T-helper 2 cell (primary cell): ENCODE measurements around the gene TCFL5.

ENCODE experiments used
- DNase-seq, 5 experiments: peaks; one replicate each; pipeline versions ENCODE4 v3.0.0 to v3.0.0-alpha.2; 2012 to 2022

Gene TCFL5

DNA sequence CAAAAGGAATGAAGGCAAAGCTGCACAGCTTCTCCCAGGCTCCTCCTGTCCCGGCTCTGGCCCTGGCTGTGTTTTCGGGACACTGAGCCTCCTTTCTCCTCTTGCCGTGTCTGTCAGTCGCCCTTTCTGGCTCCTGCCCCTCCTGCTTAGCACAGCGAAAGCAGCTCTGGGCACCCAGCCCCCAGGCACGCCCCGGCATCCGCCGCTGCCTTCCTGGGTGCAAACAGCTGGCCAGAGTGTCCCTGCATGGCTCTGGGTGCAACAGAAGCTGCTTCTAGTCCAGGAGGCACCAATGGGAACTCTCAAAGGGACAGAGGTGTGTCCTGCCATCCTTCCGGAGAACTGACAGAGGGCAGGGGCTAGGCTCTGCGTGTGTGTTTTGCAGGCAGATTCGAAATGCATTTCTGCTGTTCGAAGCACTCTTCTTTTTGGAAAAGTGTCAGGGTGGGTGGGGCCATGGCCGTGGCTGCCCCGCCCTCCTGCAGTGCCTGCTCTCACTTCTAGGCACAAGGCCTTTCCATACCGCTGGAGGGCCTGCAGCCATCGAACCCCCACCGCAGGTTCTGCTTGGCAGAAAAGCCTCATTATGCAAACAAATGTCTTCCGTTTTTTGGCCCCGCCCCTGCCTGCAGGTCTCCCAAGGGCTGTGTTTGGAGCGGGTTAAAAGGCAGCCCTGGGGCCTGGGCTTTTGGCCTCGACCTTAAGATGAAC lies 29.3 kb downstream of the TCFL5 start:
- DNase-seq = peak in 1 of 5 experiments; percentile 82

DNA sequence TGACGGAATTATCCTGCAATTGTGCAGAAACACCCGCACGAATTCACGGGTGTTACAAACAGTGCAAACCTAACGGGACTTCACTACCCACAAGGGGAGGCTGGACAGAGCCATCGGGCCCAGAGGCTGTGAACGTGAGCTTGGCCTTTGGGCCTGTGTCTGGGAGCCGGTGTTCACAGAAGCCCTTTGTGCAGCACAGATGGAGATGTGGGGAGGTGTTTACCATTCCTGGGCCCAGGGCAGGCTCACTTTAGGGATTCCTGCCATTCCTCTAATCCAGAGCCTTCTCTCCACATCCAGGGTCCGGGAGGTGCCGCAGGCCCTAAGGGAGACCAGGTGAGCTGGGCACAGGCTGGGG lies 29.8 kb downstream of the TCFL5 start:
- no peak for DNase-seq

DNA sequence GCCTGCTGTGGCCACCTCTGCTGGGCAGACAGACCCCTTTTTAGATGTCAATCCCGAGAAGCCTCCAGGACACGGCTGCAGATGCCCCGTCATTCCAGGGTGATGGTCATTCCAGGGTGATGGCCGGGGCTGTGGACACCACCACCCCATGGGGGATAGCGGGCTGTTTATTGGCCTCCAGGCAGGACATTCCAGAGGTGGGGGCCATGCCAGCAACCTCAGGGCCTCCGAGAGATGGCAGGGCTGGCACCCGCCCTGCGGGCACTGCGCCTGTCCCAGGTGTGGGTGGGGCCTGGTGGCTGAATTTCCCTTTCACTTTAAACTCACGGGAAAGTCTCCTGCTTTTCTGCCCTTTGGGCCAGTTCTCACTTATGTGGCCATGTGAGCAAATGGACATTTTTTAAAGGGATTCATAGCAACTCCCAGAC lies 30.2 kb downstream of the TCFL5 start:
- DNase-seq = no peak

DNA sequence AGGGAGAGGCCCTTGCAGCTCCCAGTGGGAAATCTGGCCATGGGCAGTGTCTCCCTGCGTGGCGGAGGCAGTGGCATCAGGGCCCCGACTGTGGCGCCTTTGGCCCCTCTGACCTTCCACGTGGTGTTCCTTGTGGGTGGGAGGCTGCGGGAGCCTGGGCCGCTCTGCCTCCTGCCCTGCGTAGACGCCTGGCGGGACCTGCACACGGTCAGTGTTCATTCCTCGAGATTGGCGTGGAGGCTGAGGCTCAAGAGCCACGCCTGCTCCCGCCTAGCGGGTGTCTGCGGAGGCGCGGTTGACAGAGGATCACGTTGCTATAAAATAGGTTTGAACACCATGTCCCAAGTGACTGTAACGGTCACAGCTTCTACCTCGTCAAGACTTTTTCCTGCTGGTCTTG lies 30.8 kb downstream of the TCFL5 start:
- DNase-seq = no peak

DNA sequence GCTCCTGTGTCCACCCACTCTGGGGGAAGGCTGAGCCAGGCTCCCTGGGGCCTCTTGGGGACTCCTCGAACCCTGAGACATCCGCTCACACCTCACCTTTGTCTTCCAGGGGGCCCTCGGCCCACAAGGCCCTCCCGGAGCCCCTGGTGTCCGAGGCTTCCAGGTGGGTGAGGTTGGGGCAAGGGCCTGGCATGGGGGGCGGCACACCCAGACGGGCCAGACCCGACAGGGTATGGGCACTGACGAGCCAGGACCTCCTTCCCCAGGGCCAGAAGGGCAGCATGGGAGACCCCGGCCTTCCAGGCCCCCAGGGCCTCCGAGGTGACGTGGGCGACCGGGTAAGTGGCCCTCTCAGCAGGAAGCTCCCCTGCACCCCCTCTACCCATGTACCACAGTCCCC lies 31.4 kb downstream of the TCFL5 start:
- DNase-seq = no peak

DNA sequence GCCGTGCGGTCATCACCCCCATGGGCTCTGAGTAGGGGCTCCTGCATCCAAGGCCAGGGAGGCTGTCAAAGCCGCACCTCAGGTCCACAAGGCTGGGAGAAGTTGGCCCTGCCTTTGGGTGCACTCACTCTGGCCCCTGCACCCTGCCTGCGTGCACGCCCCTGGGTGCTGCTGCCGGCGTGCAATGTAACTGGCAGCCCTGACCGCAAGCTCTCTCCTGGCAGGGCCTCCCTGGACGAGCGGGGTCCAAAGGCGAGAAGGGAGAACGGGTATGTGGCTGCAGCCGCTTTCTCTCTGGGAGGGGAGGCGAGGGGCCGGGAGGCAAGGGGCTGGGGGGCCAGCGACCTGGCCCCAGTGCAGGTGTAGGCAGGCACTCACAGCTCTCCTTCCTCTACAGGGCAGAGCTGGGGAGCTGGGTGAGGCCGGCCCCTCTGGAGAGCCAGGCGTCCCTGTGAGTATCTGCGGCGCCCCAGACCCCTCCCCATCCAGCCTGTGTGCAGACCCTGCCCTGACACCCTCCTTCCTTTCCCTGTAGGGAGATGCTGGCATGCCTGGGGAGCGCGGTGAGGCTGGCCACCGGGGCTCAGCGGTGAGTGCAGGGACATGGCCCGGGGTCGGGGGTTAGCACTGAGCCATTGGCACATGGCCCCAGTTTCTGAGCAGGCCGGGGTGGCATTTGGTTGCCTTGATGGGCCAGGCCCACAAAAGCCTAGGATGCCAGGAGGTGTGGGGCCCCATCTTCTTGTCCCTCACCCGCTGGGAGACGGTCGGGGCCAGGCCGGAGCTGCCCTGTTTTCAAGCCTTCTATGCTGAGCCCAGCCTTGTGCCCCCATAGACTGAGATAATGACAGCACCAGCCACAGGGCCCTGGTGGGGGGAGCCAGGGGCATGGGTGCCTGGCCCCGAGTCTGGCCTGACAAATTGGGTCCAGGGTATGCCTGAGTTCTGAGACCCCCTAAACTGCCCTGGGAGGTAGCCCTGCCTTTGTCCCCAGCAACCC lies 32.1 kb downstream of the TCFL5 start:
- no peak for DNase-seq

DNA sequence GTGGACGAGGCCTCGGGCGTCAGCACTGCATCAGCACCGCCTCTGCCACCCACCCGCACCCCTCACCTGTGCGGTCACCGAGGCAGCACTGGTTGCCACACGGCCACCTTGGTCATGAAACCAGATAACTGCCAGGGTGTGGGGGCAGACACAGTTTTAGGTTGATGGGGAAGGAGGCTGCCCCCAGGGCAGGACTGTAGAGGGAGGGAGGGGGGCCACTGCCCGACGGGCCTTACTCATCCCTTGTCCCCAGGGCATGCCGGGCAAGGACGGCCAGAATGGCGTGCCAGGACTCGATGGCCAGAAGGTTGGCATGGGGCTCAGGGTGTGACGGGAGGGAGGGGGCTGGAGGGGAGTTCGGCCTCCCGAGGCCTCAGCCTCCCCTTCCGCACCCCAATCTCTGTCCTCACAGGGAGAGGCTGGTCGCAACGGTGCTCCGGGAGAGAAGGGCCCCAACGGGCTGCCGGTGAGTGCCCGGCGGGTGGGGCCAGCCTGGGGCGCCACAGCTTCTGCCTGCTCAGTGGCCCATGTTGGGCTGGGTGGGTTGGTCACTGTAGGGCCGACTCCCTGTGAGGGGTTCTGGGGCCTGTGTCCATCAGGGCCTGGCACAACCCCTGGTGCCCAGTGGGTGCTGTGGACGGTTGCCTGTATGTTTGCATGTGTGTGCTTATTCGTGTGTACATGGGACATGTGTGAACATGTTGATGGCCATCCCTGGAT lies 33.0 kb downstream of the TCFL5 start:
- DNase-seq = no peak

DNA sequence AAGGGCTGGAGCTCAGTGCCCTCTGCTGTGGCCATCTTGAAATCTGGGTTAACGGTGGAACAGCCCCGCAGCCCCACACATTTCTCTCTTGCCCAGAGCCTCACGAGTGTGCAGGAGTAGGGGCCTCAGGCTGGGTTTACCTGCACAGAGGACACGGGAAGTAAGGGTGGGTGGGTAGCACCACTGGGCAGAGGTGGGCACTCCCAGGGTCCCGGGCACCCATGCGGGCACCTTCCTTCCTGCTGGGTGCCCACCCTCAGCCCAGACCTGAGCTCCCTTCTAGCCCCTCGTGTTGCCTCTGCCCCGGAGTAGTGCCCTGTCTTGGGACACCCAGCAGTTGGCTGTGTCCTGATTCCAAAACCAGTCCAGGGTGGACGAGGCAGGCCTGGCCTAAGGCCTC lies 33.6 kb downstream of the TCFL5 start:
- DNase-seq = no peak

DNA sequence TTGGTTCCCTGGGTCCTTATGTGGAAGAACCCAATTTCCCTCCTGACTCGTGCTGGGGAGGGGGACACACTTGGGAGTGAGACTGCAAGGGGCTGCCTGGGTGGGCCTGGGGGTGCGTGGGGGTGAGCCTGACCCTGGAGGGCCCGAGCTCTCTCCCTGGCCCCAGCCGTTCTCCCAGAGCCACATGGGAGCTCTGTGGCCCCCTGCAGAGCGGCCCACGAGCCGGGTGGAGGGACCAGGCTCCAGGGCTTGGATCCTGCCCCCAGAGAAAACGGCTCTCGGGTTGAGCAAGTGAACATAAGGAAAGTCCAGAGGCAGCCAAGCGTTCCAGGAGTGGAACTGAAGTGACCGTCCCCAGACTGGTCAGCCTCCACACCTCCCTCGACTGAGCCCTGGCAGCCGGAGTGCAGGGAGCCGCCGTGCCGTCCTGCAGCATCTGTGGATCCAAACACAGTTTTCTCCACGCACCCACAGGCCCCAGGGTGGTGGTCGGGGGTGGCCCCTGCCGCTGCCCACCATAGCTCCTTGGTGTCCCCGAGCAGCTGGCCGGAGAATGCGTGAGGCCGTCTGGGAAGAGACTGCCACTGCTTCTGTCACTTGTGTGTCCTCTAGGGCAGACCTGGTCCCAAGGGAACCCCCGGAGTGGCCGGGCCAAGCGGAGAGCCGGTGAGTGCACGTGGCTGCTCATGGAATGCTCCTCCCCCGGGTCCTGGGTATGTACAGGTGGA lies 34.1 kb downstream of the TCFL5 start:
- DNase-seq = no peak

DNA sequence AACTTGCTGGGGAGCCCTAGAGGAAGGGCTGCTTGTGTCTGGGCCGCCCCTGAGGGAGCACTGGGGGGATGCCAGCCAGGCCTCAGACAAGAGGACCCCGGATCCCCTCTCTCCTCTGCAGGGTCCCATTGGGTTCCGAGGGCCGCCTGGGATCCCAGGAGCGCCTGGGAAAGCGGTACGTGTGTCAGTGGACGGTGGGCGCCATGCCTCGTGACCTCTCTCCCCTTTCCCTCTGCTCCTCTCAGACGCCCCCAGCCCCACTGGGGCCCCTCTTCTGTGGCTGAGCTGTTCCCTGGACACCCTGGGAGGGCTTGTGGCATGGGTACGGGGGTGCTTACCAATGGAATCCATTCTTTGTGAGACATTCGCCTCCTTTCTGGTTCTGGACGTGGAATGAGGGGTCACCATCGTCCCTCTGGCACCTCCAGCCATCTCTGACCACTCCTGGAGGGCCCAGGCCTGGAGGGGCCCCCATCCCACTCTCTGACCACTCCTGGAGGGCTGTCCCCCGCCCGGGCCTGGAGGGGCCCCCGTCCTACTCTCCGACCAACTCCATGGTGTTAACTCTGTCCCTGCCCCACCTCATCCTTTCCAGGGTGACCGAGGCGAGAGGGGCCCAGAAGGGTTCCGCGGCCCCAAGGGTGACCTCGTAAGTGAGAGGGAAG lies 34.8 kb downstream of the TCFL5 start:
- no peak for DNase-seq

DNA sequence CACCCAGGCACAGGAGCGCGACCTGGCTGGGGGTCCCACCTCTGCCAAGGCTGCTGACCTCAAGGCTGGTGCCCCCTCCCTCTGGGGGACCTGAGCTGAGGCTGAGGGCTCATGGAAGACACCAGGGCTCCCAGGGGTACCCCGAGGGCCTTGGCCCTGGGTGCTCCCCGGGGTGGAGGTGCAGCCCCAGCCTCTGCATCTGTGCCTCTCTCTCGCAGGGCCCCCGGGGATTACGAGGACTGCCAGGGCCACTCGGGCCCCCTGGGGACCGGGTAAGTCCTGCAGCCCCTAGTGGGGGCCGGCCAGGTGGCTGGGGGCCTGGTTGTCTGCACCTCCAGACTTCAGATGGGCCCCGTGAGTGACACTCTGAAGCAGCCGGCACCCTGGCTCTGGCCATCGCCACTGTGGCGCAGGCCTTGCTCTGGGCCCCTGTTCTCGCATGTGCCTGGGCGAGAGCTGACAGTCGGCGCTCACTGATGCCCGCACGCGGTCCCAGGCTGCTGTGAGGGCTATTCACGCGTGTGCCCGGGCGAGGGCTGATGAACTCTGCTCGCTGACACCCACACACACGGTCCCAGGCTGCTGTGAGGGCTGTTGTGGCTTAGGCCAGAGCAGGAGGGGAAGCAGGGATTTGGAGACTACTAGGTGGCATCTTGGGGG lies 35.5 kb downstream of the TCFL5 start:
- DNase-seq = no peak

DNA sequence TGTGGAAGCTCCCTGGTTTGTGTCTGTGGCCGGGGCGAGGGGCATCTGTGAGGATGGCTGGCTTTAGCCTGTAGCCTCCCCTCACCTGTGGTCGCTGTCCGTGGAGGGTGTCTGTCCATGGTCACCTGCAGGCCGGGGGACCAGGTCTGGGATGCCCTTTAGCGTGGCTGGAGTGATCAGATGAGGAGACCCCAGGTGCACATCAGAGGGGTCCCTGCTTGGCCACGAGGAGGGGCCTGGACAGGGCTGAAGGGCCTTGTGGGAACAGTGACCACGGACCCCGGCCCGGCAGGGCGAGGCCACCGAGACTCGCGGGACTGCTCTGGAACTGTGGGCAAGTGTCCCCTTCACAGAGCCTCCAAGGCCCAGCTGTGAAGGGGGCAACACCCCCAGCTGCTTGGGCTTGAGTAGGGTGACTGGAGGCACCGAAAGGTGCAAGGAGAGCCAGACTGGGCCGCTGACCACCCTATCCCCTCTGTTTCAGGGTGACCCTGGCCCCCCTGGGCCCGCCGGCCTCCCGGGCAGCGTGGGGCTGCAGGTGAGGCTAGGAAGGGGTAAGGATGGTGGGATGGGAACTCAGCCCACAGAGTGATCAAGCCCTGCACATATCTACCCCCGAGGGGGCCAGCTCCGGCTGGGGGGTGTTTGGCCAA lies 36.2 kb downstream of the TCFL5 start:
- no peak for DNase-seq

DNA sequence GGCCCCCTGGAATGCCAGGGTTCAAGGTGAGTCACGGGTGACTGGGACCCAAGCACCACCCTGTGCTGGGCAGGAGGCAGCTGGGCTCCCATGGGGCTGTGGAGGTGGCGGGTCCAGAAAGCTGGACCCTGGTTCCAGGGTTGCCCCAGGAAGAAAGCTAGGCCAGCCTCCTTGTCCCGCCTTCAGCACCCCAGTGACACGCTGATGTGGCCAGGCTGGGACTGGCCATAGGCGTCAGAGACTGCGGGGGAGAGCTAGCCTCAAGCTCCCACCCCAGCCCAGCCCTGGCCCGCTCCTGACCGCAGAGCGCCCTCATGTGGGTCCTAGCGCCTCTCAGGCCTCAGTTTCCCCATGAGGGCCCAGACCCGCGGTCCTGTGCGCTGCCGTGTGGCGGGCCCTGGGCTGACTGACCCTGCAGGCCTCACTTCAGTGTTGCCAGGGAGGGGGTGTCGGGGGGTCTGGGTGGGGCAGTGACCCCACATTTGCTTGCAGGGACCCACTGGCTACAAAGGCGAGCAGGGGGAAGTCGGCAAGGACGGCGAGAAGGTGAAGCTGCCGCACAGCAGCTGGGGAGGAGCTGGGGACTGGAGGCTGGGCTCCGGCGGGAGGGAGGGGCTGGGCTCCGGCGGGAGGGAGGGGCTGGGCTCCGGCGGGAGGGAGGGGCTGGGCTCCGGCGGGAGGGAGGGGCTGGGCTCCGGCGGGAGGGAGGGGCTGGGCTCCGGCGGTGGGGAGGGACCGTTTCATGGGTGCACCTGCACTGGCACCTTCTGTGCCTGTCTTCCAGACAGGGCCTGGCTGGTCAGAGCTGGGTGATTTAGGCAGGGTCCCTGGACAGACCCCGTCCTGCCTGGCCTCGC lies 36.9 kb downstream of the TCFL5 start:
- DNase-seq = peak in 4 of 5 experiments; percentile 25 to 82 (median 46)

DNA sequence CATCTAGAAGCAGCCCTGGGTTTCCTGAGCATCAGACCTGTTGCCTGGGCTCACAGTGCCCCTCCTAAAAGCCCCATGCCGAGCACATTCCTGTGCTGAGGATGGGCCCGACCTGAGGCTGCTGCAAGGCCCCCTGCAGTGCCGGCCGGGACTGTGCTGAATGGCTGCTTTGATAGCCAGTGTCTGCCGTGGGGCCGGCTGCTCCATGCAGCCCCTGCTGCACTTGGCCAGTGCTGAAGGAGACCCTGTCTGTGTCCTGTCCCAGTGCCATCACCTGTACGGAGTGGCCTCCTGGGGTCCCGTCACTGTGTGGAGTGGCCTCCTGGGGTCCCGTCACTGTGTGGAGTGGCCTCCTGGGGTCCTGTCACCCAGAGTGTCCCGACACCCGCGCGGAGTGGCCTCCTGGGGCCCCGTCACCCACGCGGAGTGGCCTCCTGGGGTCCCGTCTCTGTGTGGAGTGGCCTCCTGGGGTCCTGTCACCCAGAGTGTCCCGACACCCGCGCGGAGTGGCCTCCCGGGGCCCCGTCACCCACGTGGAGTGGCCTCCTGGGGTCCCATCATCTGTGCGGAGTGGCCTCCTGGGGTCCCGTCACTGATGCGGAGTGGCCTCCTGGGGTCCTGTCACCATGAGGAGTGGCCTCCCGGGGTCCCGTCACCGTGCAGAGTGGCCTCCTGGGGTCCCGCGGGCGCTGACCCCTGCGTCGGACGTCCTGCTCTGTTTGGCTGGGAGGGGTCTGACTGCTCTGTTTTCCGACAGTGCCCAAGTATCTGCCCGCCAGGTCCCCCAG lies 37.7 kb downstream of the TCFL5 start:
- DNase-seq = no peak

DNA sequence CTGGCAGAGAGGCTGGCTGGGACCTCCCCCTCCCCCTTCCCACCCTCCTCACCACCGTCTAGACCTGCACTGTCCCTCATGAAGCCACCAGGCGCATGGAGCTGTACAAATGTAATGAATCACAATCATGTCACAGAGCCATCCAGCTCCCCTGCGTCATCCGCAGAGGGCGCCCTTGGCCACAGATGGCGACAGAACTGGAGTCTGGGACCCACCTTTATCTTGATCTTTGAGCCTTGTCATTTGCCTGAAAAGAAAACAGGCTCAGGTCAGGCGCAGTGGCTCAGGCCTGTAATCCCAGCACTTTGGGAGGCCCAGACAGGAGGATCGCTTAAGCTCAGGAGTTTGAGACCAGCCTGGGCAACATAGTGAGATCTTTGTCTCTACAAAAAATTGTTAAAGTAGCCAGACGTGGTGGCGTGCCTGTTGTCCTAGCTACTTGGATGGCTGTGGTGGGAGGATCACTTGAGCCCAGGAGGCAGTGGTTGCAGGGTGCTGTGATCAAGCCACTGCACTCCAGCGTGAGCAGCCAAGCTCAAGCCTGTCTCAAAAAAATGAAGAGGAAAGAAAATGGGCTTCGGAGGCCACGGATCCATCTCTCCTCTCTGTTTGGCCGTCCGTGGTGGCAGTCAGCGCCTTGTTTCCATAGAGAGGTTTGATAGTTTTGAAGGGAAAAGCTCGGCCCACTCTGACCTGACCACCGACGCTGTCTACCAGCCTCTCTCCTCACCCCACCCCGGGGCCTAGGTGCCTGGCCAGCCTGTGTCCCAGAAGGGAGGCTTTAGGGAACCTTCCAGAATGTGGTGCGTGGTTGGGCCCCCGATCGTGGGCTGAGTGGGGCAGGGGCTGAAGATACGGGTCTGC lies 38.6 kb downstream of the TCFL5 start:
- DNase-seq = peak in 1 of 5 experiments; percentile 79

DNA sequence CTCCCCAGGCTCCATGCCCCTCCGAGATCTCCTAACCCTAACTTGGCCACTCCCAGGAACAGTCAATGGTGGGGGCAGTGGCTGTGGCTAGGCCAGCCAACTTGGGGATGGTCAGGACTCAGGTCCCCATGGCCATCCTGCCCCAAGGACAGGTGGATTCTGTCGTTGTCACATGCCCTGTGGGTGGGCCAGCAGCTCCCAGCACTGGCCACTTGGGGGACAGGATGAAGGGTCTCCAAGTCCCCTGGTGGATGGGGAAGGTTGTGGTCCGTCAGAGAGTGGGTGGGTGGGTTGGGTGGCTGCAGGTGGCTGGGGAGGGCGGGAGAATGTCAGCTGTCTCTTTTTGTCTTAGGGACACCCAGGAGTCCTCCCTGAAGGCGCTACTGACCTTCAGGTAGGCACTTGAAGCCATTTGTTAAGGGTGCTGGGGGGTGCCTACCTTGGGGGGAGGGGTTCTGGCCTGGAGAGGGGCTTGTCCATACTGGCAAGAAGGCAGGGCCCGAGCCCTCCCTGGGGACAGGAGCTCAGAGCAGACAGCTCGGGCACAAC lies 39.3 kb downstream of the TCFL5 start:
- no peak for DNase-seq

DNA sequence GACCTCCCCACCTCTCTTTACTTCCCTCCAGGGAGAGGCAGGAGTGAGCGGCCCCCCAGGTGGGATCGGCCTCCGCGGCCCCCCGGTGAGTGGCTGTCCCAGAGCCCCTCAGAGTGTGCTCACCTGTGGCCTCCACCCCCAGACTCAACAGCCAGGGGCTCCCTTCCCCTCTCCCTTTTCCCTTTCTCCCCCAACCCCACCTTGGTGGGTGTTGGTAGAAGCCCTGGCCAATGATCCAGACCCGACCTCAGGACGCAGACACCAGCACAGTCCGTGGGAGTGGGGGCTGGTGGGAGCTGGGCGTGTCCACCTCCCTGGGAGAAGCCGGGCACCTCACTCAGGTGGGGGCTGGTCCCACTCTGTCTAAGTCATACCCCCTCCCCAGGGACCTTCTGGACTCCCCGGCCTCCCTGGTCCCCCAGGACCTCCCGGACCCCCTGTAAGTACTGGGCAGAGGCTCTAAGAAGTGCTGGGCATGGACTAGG lies 39.9 kb downstream of the TCFL5 start:
- no peak for DNase-seq
